MM.1S (cell line): Measurements from ENCODE around the gene GSTM5.

Experiments used
- CTCF ChIP-seq: fragments of 300-600 bp; sonication (generic); IDR thresholded peaks from 2 replicates; pipeline ENCODE4 v1.5.1; 2016; ENCODE audit warnings: antibody characterized with exemption, low read length, mixed read lengths
- EZH2 ChIP-seq: fragments of 300-600 bp; sonication (generic); optimal IDR thresholded peaks from 2 replicates; pipeline ENCODE3; 2017; ENCODE audit warnings: low read depth, mild to moderate bottlenecking, antibody characterized with exemption, low read length, mixed read lengths
- EZH2phosphoT487 ChIP-seq: fragments of 300-600 bp; sonication (generic); IDR thresholded peaks from 2 replicates; pipeline ENCODE4 v1.6.1; 2018; ENCODE audit warnings: antibody characterized with exemption, low read length

GRCh38 chr1:109750241-109750882 is 38.3 kb downstream of the GSTM5 start:
- TF ChIP-seq CTCF (no peak), EZH2 (no peak), EZH2phosphoT487 (no peak)
